ENCODE results near the gene RASAL1. TPM values are rescaled to one million over a fixed set of nuclear protein-coding genes. Genes with fewer than 3 reads are reported as not detected.
A peak's percentile ranks its signal among the peaks of the same experiment; 100 is the strongest.
"Not testable (repeated sequence)": the region's sequence is repeated elsewhere in the genome, so short reads cannot be mapped to it uniquely, and the experiment has no call there.

The RASAL1 gene
- total RNA-seq, 1 donor from 2014 or later = 2.5 TPM

DNA sequence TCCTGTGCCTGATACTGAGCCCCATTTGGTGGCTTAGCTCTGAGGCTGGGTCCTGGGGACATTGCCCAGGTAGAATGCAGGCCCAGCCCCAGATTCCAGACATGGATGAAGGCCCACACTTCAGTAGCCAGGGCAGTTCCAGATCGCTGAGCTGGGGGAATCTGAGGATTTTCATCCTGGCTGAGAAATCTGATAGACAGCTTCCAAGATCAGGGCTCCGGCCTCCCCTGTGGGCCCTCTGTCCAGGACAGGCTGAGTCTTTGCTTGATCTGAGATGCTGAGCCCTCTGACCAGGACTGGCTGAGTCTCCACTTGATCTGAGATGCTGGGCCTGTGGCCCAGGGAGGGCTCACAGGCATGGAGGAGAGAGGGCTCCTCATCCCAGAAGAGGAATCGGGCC lies 3.3 kb upstream of the RASAL1 start:
- DNase-seq = no peak

DNA sequence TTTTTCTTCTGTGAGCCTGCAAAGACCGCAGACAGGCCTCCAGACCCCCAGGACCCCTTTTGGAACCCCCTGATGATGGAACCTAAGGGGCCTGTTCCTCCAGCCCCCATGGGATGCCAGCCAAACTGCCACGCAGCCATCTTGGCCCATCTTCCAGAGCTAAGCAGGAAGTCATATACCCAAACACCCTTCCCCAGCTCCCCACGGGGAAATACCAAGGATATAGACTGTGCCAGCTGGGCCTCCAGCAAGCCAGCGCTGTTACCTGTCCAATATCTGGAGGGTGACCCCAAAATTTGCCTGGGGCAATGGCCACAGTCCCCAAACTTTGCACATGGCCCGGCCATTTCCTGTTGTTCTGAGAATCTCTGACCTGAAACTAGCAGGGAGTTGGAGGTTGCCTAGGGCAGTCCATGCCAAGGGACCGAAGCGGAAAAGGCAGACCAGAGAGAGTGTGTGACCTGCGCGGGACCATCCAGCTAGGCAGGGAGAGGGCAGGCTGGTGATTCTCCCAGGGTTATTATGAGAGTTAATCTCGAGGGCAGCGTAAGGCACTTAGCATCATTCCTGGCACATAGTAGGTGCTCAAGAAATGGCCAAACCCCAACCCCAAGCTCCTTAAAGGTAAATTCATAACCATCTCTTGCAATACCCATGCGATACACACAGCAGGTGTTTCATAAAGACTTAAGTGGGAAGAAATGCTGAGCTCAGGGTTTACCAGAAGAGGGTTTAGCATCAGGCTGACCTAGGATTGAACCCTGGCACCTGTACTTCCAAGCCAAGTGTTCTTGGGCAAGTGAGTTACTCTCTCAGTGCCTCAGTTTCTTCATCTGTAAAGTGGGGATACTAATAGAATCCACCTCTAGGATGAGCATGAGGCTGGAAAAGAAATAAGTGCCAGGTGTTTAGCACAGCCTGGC lies 2.6 kb upstream of the RASAL1 start:
- DNase-seq = no peak

DNA sequence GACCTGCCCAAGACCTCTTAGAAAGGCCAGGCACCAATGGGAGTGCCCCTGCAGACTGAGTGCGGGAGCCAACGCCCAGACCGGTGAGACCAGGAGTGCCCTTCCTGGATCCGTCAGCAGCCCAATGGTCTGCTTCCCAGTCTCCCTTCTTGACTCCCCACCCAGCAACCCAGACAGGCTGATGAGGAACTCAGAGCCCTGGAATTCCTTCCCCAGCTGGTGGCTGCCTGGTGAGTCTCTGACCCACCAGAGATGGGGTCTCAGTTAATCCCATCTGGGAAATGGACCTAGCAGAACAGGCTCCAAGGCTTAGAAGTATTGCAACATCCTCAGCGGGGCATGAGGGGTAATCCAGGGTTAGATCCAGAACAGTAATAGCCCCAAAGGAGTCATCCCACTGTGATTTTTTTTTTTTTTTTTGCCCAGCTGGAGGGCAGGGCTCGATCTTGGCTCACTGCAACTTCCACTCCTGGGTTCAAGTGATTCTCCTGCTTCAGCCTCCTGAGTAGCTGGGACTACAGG lies 1.5 kb upstream of the RASAL1 start:
- no peak for DNase-seq

DNA sequence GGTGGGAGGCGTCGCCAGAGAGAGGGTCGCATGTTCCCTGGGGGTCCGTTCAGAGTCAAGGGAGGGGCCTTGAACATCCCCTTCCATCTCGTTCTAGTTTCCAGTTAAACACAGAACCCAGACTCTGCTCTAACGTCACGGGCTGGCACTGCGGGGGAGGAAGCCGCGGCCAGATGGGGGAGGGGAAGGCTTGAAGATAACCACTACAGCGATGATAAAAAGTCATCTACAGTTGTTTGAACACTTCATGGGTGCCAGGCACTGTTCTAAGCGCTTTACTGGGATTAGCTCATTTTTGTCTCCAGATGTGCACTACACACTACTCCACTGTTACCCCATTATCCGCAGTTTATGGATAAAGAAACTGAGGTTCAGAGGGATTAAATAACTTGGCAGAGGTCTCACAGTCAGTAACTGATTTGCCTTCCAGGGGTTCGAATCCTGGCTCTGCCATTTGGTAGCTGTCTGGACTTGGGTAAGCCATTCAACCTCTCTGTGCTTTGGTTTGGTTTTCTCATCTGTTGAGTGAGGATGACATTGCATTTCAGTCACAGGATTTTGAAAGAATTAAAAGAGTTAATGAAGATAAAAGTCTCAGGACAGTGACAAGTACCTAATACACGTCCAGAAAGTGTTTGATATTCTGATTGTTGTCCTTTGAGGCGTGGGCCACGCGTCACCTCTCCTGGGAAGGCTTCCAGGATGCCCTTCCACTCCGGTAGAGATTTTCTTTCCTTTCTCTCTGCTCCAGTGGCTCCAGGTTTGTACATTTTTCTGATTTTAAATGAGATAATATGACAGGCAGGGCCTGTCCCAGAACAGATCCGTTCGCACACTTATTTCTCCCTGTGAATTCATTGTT lies 798 bp upstream of the RASAL1 start:
- peak; percentile 48 for DNase-seq

DNA sequence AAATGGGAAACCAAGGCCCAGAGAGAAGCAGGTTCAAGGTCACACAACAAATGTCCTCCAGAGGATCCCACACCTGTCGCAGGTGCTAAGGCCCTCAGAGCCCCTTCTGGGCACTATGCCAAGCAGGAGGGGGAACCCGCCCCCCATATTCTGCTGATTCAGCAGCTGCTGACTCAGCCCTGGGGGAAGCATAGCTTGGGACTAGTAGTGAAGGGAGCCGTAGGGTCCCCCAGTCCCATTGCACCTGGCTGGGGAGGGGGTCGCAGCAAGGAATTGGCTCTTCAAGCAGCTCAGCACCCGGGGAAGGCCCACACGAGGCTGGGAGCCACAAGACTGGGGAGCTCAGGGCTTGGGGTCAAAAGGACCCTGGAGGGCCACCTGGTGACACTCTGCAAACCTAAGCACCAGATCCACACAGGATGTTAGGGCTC lies 1.0 kb downstream of the RASAL1 start:
- no peak for DNase-seq

DNA sequence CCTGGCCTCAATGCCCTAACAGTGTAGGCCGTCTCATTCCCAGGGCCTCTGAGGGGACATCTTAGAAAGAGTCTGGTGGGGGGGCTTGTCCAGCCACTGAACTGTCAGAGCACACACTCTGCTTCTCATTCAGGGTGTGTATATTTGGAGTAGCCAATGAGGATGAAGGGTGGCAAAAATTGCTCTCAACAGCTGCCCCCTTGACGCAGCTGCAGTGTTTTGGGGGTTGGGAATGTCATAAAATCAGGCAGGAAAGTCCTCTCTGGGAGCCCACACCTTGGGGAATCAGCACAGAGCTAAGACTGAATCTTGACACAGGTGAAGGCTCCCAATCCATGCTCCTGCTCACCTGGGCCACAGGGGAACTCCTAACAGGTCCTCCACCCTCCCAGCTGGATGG lies 1.5 kb downstream of the RASAL1 start:
- DNase-seq = no peak

DNA sequence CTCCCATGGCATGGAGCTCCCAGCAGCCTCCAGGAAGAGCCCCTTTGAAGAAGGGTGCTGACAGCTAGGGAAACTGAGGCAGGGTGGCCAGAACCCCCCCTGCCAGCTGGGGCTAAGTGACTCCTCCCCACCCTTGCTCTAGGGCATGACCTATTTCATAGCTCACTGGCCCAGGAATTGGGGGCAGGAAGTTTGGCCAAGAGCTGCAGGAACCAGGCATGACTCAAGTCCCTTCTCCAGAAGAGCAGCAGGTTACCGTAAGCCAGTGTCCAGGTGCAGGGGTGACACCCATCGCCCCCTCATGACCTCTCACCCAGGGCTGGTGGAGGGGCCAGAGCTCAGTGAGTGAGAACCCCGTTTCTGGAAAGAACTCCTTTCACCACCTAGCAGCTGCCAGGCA lies 1.9 kb downstream of the RASAL1 start:
- no peak for DNase-seq

DNA sequence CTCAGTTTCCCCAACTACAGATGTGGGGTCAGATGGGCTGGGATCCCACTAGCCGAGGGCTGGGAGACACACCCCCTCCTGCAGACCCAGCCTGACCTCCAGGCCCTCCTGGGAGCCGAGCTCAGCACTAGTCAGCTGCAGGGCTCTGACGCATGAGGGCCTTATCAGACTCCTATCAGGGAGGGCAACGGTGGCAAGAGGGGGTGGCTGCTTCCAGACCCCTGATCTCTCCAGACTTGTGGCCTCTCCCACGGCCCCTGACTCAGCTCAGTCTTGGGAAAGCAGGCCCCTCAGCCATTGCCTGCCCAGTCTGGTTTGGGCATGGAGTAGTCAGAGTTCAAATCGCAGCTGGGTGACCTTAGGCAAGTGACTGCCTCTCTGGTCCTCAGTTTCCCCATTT lies 2.5 kb downstream of the RASAL1 start:
- DNase-seq = no peak

DNA sequence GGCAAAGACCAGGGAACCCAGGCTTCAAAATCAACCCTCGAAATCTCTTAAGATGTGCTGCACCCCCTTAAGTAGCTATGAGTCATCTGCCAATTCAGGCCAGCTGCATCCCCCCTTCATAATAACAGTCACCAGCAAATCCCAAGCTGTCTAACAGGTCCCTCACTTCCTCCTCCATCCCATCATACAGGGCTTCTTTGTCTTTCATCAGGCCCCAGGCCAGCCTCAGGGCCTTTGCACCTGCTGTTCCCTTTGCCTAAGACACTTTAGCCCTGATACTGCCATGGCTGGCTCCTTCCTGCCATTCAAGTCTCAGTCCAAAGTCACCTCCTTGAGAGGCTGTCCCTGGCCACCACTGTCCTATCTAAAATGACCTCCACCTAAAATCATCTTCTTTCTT lies 4.0 kb downstream of the RASAL1 start:
- no peak for DNase-seq

DNA sequence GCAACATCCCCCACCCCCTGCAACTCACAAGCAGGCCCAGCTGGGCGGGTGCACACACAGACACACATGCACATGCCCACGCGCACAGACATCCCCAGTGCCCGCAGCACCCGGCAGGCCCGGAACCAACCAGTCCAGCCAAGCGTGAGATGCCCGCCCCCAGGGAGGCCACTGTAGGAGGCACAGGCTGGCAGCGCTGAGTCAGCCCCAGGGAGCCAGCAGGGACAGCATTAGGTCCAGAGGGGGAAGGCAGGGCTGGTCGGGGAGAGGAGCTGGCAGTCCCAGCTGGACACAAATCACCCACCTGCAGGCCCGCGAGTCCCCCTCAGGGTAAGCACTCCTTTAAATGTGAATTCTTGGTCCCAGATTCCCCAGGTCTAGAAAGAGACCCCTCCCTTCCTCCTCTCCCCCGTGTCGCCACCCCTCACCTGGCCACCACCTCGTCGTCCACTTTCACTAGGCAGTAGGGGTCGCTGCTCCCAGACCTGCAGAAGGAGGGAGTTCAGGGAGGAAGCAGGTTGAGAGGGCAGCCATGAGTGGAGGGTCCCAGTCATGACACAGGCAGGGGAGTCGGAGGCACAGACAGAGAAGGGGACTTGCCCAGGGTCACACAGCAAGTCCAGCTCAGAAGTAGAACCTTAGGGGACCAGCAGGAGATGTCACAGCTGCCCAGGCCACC lies 5.0 kb downstream of the RASAL1 start:
- DNase-seq = peak; percentile 80

DNA sequence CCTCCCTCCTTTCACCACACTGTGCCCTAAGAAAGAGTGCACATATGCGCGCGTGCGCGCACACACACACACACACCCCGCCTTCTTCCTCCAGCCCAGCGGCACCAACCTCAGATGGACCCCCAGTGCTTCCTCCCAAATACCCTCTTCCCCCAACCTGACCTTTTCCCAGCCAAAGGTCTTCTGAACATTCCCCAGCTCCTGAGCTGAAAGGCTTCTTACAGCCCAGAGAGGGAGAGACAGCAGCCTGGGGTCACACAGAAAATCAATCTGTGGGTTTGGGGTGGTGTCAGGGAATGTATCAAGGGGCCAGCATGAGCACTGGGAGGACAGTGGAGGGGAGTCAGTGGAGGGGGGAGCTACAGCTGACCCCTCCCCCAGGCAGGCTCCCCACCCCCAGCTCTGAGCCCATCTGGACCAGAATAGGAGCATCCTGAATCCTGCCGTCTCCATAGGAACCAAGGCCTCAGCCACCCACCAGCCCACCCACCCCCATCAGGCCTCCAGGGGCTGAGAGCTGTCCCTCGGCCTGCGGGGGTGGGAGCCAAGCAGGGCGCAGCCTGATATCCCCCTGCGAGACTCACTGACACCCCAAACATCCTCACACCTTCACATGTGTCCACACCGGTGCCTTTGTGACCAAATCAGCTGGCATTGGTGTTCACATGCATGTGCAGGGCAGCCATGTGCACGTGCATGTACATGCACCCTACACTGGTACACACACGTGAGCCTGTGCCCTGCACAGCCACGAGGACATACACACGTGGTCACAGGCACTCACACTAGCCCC lies 5.7 kb downstream of the RASAL1 start:
- no peak for DNase-seq

DNA sequence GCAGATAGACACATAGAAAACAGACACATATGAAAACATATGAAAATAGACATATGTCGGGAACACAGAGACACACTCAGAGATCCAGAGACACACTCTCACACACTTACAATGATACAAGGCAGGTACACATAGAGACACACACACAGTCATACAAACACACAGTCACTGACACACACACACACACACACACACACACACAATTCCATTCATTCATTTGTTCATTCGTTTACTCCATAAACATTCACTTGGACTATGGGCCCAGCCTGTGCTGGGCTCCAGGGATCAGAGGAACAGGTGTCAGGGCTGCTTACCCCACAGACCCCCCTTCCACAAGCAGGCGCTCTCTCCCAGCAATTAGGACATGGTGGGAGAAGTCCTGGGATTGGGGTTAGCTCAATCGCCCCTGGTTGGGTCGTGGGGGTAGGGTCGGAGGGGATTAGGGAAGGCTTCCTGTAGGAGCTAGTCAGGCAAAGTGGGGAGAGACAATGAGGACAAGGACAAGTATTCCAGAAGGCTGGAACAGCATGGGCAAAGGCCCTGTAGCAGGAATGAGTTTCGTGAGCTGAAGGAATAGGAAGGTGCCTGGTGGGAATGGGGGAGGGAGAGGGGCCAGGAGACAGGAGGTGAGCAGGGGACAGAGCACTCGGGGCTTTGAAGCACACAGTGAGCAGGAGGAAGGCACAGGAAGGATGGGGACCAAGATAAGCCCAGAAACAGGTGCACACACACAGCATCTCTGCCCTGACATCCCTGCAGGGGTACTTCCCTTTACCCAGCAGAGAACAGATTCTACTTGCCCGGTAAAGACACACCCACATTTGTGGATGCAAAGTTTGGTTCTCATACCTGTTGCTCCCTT lies 6.5 kb downstream of the RASAL1 start:
- no peak for DNase-seq

DNA sequence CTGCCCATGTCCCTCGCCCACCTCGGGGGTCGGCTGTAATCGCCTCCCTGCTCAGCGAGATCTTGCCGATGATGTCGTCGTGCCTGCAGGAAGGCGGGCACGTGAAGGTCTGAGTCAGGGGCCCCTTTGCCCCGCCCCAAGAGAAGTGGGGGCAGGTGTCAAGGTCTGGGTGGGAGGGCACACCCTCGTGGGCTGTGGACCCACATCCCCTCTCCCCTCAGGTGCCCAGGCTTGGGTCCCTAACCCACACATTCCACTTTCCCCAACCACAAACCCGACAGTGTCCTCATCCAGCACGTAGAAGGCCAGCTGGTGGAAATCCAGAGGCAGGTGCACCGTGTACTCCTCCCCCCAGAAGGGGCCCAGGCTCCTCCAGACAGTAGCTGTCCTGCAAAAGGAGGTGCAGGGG lies 7.8 kb downstream of the RASAL1 start:
- DNase-seq = no peak

DNA sequence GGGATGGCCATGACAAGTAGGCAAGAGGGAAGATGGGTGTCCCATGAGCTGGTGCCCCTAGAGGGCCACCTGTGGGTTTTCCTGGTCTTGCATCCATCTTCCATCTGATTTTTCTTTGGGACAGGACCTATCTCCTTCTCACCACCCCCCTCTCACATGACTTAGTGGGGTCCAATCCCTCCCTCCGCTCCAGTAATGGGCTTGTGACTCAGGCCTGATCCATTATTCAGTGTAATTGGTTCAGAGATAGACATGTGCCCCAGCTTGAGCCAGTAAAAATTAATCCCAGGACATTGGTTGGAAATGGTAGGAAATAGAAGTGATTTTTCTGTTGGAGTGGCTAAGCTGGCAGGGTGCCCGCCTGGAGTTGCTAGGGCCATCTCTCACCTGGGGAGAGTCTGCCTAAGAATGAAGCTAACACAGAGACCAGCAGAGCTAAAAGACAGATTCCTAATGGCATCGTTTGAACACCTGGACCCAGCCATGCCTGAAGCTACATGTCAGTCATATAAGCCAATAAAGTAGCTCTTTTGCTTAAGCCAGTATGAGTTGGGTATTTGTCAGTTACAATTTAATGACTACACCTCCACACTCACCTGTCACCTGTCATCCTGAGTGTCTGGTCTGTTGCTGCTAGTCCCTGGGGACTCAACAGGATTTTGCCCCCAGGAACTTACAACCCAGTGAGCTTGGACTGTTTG lies 14.7 kb downstream of the RASAL1 start:
- DNase-seq = no peak

DNA sequence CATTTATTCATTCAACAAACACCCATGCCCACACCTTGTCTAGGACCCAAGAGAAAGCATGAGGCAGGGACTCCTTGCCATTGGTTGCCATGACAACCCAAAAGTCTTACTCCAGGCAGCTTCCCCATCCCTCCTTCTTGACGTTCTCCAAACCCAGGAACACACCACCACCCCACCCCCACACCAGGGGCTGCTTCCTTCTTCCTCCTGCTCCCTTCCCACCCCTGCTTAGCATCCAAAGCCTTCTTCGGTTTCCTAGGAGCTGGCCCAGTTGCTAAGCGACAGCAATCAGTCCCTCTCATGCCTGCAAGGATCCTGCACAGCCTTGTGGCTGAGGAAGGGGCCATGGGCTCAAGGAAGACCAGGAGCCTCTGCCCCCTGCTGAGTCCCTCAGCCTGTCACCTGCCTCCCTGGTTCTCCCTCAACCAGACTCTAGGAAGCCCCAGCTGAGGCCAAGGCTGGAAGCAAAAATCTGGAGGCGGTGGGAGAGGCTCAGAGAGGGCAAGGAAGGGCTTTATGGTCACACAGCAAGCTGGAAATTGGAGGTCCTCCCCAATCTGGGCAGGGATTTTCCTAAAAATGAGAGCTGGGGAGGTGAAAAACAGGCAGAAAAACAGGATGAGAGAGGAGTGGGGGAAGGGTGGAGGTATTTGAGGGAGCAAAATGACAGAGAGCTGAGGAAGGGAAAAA lies 15.4 kb downstream of the RASAL1 start:
- peak; percentile 27 for DNase-seq

DNA sequence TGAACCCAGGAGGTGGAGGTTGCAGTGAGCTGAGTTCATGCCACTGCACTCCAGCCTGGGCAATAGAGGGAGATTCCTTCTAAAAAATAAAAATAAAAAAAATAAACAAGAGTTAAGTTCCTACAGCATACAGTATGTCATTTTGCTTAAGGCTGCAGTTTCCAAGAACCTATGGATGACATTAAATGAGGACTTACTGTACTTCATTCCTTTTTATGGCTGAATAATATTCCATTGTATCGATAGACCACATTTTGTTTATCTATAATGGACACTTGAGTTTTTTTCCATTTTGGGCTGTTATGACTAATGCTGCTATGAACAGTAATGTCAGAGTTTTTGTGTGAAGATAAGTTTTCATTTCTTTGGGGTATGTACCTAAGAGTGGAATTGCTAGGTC lies 17.4 kb downstream of the RASAL1 start:
- DNase-seq = no peak

DNA sequence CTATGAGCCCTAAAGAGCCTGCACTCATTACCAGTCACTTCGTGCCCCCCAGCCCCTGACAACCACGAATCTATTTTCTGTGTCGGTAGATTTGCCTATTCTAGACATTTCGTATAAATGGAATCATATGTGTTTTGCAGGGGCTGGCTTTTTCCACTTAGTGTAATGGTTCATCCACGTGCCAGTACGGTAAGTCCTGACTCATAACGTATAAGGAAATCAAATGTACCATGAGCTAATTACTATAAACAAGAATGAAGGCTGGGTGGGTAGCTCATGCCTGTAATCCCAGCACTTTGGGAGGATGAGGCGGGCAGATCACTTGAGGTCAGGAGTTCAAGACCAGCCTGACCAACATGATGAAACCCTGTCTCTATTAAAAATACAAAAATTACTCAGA lies 17.9 kb downstream of the RASAL1 start:
- not testable (repeated sequence) for DNase-seq

DNA sequence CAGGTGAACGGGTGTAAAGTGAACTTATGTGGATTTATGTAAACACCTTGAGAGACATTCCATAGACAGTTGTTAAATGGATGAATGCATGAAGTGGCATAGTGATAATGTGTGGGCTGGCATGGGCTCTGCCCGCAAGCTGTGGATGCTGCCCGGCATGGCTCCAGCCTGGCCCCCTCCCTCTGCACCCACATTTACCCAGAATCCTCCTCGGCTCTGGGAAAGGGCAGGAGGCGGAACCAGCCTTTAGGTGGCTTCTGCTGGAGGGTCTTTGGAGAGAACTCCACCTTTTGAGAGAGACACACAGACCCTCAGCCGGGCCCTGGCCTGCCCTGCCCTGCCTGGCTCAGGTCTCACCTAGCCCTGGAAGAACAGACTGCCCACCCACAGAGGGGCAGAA lies 18.7 kb downstream of the RASAL1 start:
- no peak for DNase-seq

DNA sequence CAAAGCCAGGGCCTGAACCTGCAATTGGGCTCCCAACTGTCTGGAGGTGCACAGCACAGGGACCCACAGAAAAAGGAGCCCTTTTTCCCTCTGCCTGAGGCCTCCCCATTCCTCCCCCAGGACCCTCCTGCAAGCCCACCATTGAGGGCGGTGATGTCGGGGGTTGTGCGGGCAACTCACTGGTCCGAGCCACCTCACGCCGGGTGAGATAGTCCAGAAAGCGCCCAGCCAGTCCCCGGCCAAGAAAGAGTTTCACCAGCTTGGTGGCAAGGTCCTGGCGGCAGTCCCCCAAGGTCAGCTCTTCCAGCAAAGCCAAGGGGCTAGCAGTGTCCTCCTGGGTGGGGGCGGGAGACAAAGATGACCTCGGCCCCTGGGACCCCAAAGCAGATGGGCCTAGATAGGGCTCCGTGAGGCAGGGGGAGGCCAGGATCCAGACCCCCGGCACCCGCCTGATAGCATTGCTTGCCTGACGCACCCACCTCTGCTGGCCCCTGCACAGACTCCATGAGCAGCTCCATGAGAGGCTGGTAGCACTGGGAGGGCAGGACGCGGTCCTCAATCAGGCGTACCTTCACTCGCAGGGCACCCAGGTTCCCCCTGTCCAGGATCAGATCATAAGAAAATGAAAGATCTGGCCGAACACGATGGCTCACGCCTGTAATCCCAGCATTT lies 20.0 kb downstream of the RASAL1 start:
- DNase-seq = no peak
